Right lobe of liver (tissue), 4 donors: Measurements from ENCODE around the gene EIF2D.

Experiments
- POLR2A ChIP-seq: fragments of 450-650 bp; IDR thresholded peaks from one replicate; pipeline ENCODE4 v1.6.1; 2017; ENCODE audit warnings: antibody characterized with exemption, mild to moderate bottlenecking
- TF ChIP-seq, protein P1 (sequence below), 4 donors: fragments of 200-600 bp in 3 of 4; fragments of 450-650 bp in 1 of 4; IDR thresholded peaks; one replicate each; pipeline versions ENCODE4 v1.5.1 to v1.8.0; 2016 to 2022; ENCODE audit warnings: antibody characterized with exemption in 4 of 4, mild to moderate bottlenecking in 2 of 4
- donor health status: DM: no; HTN: no; CAD: no.
- donor health status: DM: no; HTN: no; CAD: no.
- donor health status: DM: no; HTN: yes; CAD: no.

DNA sequence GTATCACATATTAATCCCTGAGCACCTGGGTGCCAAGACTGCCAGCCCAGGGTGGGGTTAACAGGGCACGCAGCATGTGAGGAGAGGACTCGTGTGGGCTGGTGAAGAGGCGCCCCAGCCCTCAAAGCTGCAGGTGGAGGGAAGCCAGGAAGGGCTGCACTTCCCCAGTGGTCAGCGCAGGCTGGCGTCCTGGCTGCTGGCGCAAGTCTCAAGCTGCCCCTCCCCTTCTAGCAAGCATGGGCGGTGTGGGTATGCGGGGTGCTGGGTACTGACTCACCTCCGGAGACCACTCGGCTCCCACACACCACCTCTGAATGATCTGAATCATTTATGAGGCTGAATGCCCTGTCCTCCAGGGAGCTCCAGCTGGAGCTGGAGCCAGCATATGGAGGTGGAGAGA, 44.0 kb downstream of the EIF2D start:
- TF ChIP-seq, protein P1, sequence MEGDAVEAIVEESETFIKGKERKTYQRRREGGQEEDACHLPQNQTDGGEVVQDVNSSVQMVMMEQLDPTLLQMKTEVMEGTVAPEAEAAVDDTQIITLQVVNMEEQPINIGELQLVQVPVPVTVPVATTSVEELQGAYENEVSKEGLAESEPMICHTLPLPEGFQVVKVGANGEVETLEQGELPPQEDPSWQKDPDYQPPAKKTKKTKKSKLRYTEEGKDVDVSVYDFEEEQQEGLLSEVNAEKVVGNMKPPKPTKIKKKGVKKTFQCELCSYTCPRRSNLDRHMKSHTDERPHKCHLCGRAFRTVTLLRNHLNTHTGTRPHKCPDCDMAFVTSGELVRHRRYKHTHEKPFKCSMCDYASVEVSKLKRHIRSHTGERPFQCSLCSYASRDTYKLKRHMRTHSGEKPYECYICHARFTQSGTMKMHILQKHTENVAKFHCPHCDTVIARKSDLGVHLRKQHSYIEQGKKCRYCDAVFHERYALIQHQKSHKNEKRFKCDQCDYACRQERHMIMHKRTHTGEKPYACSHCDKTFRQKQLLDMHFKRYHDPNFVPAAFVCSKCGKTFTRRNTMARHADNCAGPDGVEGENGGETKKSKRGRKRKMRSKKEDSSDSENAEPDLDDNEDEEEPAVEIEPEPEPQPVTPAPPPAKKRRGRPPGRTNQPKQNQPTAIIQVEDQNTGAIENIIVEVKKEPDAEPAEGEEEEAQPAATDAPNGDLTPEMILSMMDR (IDR thresholded peaks at IDR 0.05): no peak
- TF ChIP-seq POLR2A: no peak
